Epithelial cell of prostate (primary cell): ENCODE data around the gene TSLP.
A peak's percentile ranks its signal among the peaks of the same experiment; 100 is the strongest.

Source experiments
- DNase-seq: peaks from one replicate; pipeline ENCODE4 v3.0.0-alpha.2; 2011; ENCODE audit warnings: low read depth, low spot score
- H3K27ac ChIP-seq: fragments of 450-650 bp; 2 replicates; pipeline ENCODE4 v1.5.1; 2017; ENCODE audit warnings: mild to moderate bottlenecking

The TSLP gene

GRCh38 chr5:111071413-111071812 lies at the start of gene TSLP:
Gene TSLP (plus strand): TSS chr5:111071713. CDS start chr5:111071891, 178 bp downstream.
- no peak for DNase-seq
- no peak within 1 kb of the TSS for H3K27ac ChIP-seq

GRCh38 chr5:111022301-111022700 lies 49.2 kb upstream of the TSLP start:
- DNase-seq, result no peak
- H3K27ac ChIP-seq, result no peak overlapping the region

GRCh38 chr5:111028865-111029264 lies 42.6 kb upstream of the TSLP start:
- DNase-seq, result no peak
- no peak overlapping the region for H3K27ac ChIP-seq

GRCh38 chr5:111043712-111044506 lies 27.6 kb upstream of the TSLP start:
- DNase-seq, result no peak
- H3K27ac ChIP-seq, result no peak overlapping the region

GRCh38 chr5:111058064-111058463 lies 13.4 kb upstream of the TSLP start:
- DNase-seq, result no peak
- H3K27ac ChIP-seq, result no peak overlapping the region

- no peak overlapping the region for H3K27ac ChIP-seq
- no peak for DNase-seq
Observed at GRCh38 chr5:111060169-111060568, 11.3 kb upstream of the TSLP start.

GRCh38 chr5:111061618-111062017 lies 9.9 kb upstream of the TSLP start:
- no peak for DNase-seq
- H3K27ac ChIP-seq, result no peak overlapping the region

- no peak overlapping the region for H3K27ac ChIP-seq
- DNase-seq, result peak; percentile 40
Observed at GRCh38 chr5:111063709-111064322, 7.7 kb upstream of the TSLP start.

- H3K27ac ChIP-seq, result peak overlapping the region; percentile 20
- DNase-seq, result no peak
Observed at GRCh38 chr5:111066261-111066938, 5.1 kb upstream of the TSLP start.

- no peak overlapping the region for H3K27ac ChIP-seq
- DNase-seq, result no peak
Observed at GRCh38 chr5:111068213-111068612, 3.3 kb upstream of the TSLP start.

GRCh38 chr5:111069839-111070238 lies 1.7 kb upstream of the TSLP start:
- H3K27ac ChIP-seq, result no peak overlapping the region
- no peak for DNase-seq

GRCh38 chr5:111070272-111071134 lies 1.0 kb upstream of the TSLP start:
- no peak overlapping the region for H3K27ac ChIP-seq
- DNase-seq, result no peak

- DNase-seq, result no peak
- H3K27ac ChIP-seq, result peak overlapping the region; percentile 72
Observed at GRCh38 chr5:111072949-111073682, 1.6 kb downstream of the TSLP start.

- DNase-seq, result no peak
- H3K27ac ChIP-seq, result peak overlapping the region; percentile 72
Observed at GRCh38 chr5:111074244-111074643, 2.7 kb downstream of the TSLP start.

- H3K27ac ChIP-seq, result peak overlapping the region; percentile 72
- peak; percentile 76 for DNase-seq
Observed at GRCh38 chr5:111075520-111075919, 4.0 kb downstream of the TSLP start.

GRCh38 chr5:111076091-111076490 lies 4.6 kb downstream of the TSLP start:
- no peak for DNase-seq
- H3K27ac ChIP-seq, result peak overlapping the region; percentile 72

GRCh38 chr5:111077678-111078077 lies 6.2 kb downstream of the TSLP start:
- no peak for DNase-seq
- H3K27ac ChIP-seq, result no peak overlapping the region

- no peak overlapping the region for H3K27ac ChIP-seq
- no peak for DNase-seq
Observed at GRCh38 chr5:111079846-111080245, 8.3 kb downstream of the TSLP start.

- DNase-seq, result no peak
- H3K27ac ChIP-seq, result no peak overlapping the region
Observed at GRCh38 chr5:111083323-111083722, 11.8 kb downstream of the TSLP start.
